ENCODE measurements around the gene N4BP2L2.

GRCh38 chr13:32432856-32433255, 105.7 kb downstream of the N4BP2L2 start:
- TF ChIP-seq ZNF263 (CRISPR knock-in tag; IDR thresholded peaks at IDR 0.05) (no peak), ZHX1 (CRISPR knock-in tag; IDR thresholded peaks at IDR 0.05; ENCODE audit: low read depth) (no peak), TAF1 (CRISPR knock-in tag; IDR thresholded peaks at IDR 0.05) (no peak), NFE2L2 (IDR thresholded peaks at IDR 0.05; ENCODE audit: low read length) (no peak), RFX5 (IDR thresholded peaks at IDR 0.05; ENCODE audit: low read depth, low read length) (no peak), PAX8 (CRISPR knock-in tag; IDR thresholded peaks at IDR 0.05; ENCODE audit: borderline replicate concordance) (no peak), FOXC1 (CRISPR knock-in tag; IDR thresholded peaks at IDR 0.05; ENCODE audit: borderline replicate concordance) (no peak), FOXA1 (IDR thresholded peaks at IDR 0.05) (no peak), FOXA1 (CRISPR knock-in tag; IDR thresholded peaks at IDR 0.05) (no peak), SP2 (CRISPR knock-in tag; IDR thresholded peaks at IDR 0.05) (no peak), NFE2L1 (CRISPR knock-in tag; IDR thresholded peaks at IDR 0.05; ENCODE audit: borderline replicate concordance) (no peak)
- TF ChIP-seq, protein P1, sequence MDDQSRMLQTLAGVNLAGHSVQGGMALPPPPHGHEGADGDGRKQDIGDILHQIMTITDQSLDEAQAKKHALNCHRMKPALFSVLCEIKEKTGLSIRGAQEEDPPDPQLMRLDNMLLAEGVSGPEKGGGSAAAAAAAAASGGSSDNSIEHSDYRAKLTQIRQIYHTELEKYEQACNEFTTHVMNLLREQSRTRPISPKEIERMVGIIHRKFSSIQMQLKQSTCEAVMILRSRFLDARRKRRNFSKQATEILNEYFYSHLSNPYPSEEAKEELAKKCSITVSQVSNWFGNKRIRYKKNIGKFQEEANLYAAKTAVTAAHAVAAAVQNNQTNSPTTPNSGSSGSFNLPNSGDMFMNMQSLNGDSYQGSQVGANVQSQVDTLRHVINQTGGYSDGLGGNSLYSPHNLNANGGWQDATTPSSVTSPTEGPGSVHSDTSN (CRISPR knock-in tag; IDR thresholded peaks at IDR 0.05; ENCODE audit: borderline replicate concordance): no peak
